LNCAP (cell line): ENCODE results near the gene HOXC6.

Source experiments
- CTCF ChIP-seq: fragments of 450-650 bp; IDR thresholded peaks from 2 replicates; pipeline ENCODE4 v1.5.1; 2017; ENCODE audit warnings: mild to moderate bottlenecking

The HOXC6 gene

GRCh38 chr12:54024581-54025305 is 3.5 kb upstream of the HOXC6 start:
- TF ChIP-seq CTCF: no peak

- no peak for TF ChIP-seq CTCF
Measured at GRCh38 chr12:54025499-54026405, 2.5 kb upstream of the HOXC6 start.

- TF ChIP-seq CTCF: no peak
Measured at GRCh38 chr12:54026640-54027441, 1.4 kb upstream of the HOXC6 start.

GRCh38 chr12:54027442-54027786 is 826 bp upstream of the HOXC6 start:
- no peak for TF ChIP-seq CTCF

- no peak for TF ChIP-seq CTCF
Measured at GRCh38 chr12:54029529-54030441, 1.5 kb downstream of the HOXC6 start.

GRCh38 chr12:54030442-54030801 is 2.2 kb downstream of the HOXC6 start:
- no peak for TF ChIP-seq CTCF
